ENCODE measurements around the gene APBB3.

GRCh38 chr5:140576776-140577201 is 12.4 kb upstream of the APBB3 start:
- TF ChIP-seq CTCF (IDR thresholded peaks at IDR 0.05) (no peak), POLR2A (IDR thresholded peaks at IDR 0.05) (no peak)
